ENCODE results near the gene DNAAF5.
A peak's percentile ranks its signal among the peaks of the same experiment; 100 is the strongest.

Gene DNAAF5

DNA sequence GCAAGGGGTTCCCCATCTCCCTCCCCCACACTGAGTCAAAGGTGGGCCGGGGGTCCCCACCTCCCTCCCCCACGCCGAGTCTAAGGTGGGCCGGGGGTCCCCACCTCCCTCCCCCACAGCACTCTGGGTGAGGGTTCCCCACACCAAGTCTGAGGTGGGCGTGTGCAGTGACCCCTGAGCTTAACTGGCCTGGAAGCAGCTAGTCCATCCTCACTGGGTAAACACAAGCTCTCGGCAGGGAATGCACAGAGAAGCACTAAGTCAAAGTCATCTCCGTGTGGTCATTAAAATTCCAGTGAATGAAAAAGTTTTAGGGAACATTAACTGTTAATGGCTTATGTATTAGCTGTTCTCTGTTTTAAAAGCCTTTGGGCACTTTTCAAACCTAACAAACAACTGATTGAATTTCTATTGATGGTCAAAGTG lies 44.3 kb downstream of the DNAAF5 start:
- no peak for DNase-seq

DNA sequence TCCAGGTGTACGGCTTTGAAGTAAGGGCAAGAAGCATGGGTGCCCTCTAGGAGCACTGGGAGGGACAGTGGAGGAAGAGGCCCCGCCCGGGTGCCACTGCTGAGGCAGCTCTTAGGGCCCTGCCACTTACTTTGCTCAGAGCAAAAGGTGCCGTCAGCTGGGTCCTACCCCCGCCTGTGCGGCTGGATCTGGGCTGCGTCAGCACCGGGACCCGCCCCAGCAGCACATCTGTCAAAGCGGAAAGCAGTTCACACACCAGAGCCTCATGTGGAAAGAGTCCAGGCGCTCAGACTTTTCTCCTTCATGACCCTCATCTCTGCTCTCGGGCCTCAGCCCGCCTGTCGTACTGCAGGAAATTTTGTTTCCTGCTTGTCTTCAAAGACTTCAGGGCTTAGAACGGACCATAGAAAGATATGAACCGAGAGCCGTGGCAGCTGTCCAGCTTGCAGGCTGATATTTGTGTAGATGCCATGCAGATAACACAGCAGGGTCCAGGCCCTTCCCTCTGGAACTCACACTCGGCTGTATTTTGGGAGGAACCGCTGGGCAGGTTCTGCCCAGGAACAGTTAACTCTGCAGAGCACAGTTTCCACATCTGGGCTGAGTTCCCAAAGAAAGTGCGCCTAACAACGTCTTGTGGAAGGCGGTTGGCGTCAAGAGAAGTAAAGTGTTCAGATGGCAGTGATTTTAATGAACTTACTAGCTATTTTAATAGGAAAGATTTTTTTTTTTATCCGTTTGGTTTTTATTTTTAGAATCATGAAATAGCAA lies 44.9 kb downstream of the DNAAF5 start:
- DNase-seq: no peak

DNA sequence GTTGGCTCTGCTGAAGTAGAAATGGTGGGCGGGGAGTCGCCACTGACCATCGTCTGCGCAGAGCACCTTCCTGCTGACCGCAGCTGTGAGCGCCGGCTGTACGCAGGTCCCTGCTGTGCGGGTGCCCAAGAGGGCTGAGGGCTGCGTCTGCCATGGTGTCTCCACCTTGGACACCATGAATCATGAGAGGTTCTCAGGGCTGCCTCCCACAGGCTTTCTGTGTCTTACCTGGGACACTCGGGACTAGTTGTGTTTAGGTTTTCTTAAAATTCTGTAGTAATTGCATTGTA lies 45.5 kb downstream of the DNAAF5 start:
- DNase-seq: no peak

DNA sequence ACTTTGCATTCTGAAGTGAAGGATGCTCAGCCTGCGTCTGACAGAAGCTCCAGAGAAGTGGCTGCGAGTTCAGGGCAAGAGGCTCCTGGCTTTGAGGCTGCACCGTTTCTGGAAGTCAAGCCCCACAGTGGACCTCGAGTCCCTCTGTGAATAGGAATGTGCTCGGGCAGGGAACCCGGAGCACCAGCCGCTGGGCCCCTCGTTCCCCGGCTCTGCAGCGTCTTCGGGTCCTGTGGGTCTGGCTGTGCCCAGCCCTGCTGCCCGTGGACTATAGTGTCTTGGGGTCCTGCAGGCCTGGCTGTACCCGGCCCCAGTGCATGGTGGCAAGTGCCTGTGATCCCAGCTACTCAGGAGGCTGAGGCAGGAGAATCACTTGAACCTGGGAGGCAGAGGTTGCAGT lies 45.9 kb downstream of the DNAAF5 start:
- DNase-seq: no peak

DNA sequence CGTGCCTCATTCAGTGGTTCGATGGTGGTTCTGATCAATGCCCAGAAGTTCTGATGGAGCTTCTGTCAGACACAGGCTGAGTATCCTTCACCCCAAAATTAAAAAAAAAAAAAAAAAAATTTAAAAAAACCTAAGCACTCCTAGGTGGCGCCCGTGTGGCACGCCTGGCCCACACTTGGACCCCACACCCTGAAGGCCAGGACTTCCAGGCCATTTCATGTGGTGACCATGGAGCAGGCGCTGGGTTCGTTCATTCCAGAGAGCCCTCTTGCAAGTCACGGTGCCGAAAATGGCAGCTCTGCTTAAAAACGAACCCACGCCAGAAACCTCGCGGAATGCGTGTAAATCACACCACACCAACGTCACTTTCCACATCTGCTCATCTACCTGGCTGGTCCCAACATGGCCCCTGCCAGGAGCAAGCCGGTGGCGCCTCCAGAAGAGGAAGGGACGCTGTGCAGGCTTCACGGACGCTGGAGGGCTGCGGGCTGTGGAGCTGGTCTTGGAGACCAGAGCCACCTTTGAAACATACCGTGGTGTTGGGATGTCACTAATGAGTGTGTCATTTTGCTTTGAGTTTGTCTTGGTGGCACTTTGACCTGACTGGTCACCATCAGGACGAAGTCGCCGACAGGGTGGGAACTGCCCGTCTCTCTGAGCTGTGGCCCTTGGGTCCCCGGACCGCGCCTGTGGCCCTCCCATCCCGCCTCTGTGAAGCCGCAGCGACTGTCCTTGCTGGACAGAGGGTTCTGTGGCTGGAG lies 46.5 kb downstream of the DNAAF5 start:
- no peak for DNase-seq

DNA sequence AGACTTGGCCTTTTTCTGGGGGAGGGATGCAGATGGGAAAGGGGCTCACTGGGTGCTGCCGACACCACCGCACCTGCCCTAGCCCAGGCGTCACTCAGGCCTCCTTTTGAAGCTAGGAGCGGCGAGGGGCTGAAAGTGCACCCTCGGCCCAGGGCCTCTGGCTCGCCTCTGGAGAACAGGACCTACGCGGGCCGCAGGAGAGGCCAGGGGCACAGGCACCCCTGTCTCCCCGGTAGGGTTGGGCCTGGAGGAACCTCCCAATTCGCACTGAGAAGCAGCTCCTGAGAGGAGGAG lies 47.1 kb downstream of the DNAAF5 start:
- DNase-seq: no peak

DNA sequence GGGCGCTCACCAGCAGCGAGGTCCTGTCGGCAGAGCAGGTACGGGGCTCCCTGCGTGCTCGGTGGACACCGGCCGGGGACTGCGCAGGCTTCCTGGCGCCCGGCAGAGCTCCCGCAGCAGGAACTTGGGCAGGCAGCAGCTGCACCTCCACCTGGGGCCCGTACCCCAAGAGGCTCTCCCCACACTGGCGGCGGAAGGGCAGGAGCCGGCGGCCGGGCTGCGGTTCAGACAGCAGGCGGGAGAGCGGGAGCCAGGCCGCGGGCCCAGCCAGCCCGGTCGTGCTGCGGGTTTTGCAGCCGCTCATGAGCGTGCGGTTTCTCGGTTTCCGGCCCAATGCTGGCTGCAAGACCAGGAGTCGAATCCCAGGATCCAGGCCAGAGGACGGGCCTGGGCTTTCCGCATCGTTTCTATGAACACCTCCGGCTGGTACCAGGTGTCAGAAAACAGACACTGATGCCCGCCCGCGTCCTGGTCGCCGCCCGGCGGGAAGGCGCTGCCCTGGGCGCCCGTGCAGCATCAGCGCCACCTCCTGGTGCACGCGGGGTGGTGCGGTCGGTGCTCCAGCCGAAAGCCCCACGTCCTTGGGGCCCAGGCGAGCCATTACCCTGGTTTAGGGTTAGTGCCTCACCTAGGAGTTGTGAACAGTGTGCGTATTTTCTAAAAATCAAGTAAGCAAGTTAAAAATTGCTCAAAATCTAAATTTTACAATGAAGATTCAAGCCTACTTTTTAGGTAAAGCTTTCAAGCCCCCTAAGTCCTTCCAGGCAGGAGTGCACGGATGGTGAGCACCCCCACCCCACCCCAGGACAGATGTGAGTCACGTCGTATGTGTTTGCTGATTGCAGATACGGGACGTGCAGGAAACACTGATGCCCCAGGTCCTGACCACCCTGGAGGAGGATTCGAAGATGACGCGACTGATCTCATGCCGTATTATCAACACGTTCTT lies 47.9 kb downstream of the DNAAF5 start:
- peak; percentile 77 for DNase-seq

DNA sequence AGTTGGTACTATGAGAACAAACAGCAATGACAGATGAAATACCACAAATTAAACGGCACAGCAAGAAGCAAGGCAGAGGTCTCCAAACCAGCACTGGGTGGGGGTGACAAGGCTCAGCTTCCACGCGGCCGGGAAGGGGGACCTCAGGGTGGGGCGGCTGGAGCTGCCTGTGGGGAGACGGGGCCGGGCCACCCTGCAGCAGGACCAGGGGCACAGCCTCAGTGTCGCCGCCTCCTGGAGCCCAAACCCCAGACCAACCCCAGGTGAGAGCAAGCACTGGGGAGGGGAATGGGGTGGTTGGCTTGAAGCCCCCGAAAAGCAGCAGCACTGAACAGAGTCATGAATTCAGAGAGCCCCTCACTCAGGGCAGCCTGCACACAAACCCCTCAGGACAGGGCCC lies 49.9 kb downstream of the DNAAF5 start:
- DNase-seq: no peak

DNA sequence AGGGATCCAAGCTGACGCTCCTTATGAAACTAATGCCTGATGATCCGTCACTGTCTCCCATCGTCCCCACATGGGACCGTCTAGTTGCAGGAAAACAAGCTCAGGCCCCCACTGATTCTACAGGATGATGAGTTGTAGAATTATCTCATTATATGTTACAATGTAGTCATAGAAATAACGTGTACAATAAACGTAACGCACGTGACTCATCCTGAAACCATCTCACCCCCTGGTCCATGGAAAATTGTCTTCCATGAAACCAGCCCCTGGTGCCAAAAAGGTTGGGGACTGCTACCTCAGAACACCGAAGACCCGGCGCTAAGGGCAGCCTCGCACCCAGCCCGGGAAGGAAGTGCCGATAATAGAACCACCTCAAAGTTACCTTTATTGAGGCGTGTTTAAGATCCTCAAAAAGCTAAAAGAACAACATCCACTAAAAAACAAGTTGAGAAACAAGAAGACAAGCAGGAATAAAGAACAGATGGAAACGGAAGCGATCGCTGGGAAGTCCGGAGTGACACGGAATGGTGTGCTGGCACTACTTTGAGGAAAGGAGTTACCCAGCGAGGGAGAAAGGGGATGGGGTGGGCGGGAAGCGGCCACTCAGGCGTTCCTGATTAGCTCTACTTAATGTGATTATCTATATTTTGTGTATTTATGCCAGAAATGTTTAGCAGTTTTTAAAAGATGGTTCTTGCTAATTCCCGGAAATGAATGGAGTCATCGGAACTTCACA lies 50.7 kb downstream of the DNAAF5 start:
- DNase-seq: no peak

DNA sequence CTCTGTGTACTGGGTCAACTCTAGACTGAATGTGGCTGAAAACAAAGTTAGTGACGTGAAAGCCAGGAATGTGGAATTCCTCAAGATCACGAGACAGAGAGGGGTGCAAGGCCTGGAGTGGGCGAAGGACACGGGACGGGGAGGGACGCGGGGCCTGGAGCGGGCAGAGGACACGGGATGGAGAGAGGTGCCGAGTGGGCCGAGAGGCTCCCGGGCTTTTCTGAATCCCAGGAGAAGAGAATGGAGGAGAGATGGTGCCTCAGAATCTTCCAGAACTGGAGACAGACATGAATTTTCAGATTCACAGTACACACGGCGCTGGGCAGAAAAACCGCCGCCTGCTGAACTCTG lies 51.2 kb downstream of the DNAAF5 start:
- DNase-seq: no peak

DNA sequence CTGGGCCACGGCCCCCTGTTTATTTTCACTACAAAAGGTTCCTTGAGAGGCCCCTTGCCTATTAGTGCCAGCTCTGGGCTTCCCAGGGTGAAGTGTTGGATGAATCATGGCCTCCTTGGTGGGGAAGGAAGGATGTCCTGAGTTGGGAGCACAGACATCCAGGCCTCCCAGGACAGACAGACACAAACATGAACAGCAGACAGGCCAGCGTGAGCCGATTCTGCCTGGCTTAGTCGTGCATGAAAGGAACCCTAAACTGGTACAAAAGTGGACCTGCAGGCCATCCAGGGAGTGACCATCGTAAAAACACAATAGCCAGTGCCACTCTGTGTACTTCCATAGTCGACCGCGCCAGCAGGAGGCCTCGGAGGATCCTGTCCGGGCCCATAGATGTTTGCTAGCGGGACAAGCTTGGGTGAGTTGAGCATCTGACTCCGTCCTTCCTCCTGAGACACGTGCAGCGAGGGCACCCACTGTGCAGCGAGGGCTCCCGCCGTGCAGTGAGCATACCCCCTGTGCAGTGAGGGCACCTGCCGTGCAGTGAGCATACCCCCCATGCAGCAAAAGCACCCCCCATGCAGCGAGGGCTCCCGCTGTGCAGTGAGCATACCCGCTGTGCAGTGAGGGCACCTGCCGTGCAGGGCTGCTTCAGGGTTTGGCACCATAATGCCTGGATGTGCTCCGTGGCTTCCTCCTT lies 51.9 kb downstream of the DNAAF5 start:
- DNase-seq: no peak

DNA sequence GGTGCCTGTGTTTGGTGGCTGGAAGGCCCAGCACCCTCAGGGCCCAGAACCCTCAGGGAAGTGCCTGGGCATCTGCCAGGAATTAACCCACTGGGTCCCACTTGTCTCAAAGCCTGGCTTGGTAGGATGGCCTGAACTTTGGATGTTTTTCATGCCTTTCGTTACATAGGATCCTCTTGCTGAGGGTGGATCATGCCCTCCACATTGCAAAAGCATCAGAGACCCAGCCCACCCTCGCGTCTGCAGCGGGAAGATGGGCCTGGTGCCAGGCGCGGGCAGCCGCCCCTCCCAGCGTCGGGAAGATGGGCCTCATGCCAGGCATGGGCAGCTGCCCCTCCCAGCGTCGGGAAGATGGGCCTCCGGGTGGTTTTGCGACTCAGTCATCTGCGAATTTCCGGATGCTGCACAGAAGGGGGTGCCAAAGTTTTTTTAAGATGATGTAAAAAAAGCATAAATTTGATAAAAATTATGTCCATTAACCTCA lies 52.5 kb downstream of the DNAAF5 start:
- no peak for DNase-seq

DNA sequence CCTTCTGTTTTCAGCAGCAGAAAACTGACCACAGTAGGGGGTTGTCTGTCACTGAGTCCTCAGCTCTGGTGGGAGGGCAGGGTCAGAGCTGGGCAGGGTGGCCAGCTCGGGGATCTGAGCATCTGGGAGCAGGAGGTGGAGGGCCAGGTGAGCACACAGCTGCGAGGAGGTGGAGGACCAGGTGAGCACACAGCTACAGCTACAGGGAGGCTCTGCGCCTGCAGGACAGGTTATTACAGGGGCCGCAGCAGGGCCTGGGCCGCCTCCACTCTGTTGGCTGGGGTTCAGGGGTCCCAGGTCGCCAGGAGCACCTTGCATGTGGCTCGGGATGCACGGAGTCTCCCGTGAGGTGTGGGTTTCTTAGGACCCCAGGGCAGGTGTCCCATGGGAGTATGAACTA lies 53.0 kb downstream of the DNAAF5 start:
- no peak for DNase-seq

DNA sequence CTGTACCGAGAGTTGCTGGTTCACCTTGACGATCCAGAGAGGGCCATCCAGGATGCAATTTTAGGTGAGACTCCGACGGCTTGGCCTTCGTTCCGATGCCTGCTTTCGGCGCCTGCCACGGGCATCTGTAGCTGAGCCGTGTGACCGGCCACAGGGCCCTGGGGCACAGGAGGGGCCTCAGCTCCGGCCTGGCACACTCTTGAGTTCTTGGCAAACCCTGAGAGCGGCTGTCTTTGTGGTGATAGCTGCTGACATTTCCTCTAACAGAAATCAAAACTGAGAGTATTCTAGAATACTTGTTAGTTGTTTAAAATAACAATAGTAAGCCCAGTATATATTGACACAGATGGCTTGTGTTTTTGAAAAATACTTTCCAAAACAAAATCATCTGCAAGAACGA lies 53.6 kb downstream of the DNAAF5 start:
- no peak for DNase-seq

DNA sequence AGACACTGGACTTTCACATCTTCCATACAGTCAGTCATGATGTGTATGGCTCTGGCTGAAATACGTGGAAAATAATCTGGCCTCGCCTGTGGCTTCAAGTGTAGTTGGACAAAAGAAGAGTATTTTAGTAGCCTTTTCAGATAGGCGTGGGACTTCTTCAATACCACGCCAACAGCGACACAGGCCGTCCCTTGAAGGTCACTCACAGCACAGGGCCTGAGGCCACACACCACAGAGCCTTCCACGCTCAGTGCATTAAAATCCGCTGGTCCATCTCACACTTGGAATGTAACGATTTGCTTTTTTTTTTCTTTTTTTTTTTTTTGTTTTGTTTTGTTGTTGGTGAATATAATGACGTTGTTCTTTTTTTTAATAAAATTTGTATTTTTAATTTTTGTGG lies 54.0 kb downstream of the DNAAF5 start:
- DNase-seq: no peak

DNA sequence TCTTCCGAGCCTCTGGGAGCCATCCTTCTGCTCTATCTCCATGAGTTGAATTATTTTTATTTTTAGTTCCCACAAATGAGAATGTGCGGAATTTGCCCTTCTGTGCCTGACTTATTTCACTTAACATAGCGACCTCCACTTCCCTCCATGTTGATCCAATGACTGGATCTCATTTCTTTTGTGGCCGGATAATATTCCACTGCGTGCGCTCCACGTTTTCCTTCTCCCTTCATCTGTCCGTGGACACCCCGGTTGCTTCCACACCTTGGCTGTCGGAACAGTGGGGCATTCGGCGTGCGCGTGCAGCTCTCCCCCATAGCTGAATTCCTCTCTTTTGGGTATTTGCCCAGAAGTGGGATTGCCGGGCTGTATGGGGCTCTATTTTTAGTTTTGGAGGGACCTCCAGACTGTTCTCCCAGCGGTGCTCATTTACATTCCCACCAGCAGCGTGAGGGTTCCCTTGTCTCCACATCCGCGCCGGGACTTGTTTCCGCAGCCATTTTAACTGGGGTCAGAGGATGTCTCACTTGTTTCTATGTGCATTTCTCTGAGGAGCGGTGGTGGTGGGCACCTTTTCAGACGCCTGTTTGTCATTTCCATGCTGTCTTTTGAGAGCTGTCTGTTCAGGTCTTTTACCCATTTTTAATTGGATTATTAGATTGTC lies 54.8 kb downstream of the DNAAF5 start:
- DNase-seq: no peak

DNA sequence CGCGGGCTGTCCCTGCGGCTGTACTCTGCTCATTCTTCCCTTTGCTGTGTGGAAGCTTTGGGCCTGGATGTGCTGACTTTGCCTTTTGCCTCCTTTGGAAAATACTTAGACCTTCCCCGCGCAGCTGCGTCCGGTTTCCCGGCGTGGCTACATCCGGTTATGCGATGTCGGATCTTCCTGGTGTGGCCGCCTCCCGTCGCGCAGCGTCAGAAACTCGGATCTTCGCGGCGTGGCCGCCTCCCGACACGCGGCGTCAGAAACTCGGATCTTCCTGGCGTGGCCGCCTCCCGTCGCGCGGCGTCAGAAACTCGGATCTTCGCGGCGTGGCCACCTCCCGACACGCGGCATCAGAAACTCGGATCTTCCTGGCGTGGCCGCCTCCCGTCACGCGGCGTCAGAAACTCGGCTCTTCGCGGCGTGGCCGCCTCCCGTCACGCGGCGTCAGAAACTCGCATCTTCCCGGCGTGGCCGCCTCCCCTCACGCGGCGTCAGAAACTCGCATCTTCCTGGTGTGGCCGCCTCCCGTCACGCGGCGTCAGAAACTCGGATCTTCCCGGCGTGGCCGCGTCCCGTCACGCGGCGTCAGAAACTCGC lies 55.5 kb downstream of the DNAAF5 start:
- no peak for DNase-seq

DNA sequence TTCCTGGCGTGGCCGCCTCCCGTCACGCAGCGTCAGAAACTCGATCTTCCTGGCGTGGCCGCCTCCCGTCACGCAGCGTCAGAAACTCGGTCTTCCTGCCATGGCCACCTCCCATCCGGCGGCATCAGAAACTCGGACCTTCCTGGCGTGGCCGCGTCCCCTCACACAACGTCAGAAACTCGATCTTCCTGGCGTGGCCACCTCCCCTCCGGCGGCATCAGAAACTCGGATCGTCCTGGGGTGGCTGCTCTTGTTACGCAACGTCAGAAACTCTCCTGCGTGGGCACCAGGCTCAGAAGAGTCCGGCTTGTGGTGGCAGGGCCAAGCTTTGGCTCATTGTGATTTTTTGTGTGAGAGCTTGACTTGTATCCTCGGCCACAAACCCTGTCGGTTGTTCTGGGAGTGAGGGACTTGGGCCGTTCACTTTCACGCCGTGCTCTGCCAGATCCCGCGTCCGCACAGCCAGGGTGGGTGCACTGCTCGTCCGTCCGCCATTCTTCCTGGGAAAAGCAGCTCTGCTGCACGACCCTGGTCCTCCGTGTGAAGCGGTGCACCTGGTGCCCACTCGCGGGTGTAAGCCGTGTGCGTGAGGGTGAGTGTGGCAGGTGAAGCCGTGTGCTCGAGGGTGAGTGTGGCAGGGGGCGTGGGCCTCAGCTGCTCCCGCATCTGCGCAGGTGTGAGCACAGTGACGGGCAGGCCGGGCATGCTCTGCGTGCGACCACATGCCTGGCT lies 56.4 kb downstream of the DNAAF5 start:
- DNase-seq: no peak

DNA sequence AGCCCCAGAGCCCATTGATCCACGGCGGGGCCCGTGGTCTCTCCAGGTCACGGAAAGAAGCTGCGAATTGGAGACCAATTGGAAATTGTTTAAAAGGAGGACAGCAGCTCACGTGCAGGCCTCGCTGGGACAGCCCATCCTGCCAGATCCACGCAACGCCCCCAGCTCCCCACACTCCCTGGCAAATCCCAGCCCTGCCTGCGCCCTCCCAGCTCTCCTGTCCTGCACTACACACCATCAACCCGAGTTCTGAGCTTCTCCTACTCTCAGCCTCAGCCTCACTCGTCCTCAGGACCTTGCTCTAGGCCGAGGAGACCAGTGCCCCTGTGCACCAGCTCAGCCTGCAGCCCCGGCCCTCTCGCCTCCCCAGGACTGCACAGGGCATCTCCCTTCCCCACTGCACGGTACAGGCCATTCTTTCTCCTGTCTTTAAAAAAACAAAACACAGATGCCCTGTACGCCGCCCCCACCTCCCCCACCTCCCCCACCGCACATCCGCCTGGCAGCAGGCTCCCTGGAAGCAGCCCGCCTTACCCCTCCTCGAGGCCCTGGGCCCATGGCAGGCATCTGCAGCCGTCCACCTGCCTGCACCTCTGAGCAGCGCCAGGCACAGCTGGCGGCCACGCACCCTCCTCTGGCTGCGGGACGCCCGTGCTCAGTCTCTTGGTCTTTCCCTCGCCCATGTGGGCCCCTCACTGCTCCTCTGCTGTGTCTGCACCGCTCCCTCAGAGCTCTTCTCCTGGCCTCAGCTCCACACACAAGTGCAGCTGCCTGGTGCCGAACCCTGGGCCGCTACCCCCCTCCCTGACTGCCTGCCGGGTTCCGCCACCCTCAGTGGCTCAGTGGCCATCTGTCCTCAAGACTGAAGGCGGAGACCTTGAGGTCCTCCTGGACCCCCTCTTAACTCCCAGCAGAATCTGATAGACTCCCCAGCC lies 57.3 kb downstream of the DNAAF5 start:
- DNase-seq: no peak

DNA sequence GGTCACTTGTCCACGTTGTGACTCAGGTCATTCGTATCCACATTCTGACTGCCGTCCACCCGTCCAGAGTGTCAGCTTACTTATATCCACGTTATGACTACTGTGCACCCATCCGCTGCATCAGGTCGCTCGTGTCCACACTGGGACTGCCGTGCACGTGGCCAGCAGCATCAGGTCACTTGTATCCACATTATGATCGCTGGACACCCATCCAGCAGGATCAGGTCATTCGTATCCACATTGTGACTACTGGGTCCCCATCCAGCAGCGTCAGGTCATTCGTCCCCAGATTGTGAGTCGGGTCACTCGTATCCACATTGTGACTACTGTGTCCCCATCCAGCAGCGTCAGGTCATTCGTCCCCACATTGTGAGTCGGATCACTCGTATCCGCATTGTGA lies 58.5 kb downstream of the DNAAF5 start:
- DNase-seq: no peak
